Spleen (tissue), 7 donors: ENCODE results near the gene SLC6A7.

Source experiments
- POLR2A ChIP-seq, 3 donors: fragments of 450-650 bp; IDR thresholded peaks; one replicate each; pipeline ENCODE4 v1.5.1; 2017; ENCODE audit warnings: antibody characterized with exemption in 3 of 3, mild to moderate bottlenecking in 1 of 3
- POLR2AphosphoS5 ChIP-seq, 3 donors: sonication (generic); formaldehyde crosslinking; IDR thresholded peaks; one replicate each; pipeline ENCODE4 v1.5.1; 2017; ENCODE audit warnings: antibody characterized with exemption in 3 of 3
- TF ChIP-seq, protein P1 (sequence below), 11 experiments: fragments of 200-600 bp in 7 of 11; fragments of 450-650 bp in 4 of 11; sonication (generic) in 4 of 11; IDR thresholded peaks in 8 of 11; conservative IDR thresholded peaks in 3 of 11; 1 replicate in 7 of 11; 2 replicates in 4 of 11; pipeline versions ENCODE4 v1.4.0 to v1.8.0; 2016 to 2021; ENCODE audit warnings: antibody characterized with exemption in 11 of 11, inconsistent platforms in 4 of 11, mild to moderate bottlenecking in 1 of 11
- donor health status: DM: no; HTN: no; CAD: no; lungs with moderate emphysema.
- donor health status: DM: no; HTN: no; CAD: no.
- donor health status: DM: no; HTN: no; CAD: no.

DNA sequence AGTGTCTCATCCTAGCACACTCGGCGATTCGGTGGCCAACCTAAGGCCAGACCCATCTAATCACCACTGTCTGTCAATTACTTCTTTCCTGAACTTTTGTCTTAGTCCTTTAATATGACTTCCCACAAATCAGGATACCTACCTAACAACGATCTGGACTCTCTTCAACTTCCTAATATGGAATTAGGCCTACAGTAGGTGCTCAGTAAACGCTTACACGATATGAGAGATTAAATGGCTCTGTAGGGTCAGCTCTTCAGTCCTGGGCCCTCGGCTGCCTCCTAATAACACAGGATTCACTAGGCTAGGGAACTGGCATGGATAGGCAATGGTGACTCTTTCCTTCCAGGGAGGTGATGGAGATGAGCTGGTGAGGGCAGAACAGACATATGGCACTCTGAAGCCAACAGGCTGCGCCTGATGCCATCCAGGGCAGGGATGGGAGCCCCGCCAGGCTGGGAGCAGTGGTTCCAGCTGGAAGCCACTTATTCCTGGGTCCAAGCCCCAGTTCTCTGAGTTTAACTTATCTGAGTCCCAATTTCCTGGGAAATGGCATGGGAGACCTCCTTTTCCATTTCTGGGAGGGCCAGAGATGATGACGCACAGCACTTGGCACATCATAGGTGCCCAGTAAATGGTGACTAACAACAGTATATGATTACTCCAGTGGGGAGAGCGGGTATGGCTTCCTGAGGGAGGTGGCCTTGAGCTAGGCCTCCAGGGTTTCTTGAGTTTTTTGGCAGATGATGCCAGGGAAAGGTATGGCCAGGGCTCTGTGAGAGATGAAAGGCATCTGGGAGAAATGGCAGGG is 41.5 kb upstream of the SLC6A7 start:
- TF ChIP-seq, protein P1, sequence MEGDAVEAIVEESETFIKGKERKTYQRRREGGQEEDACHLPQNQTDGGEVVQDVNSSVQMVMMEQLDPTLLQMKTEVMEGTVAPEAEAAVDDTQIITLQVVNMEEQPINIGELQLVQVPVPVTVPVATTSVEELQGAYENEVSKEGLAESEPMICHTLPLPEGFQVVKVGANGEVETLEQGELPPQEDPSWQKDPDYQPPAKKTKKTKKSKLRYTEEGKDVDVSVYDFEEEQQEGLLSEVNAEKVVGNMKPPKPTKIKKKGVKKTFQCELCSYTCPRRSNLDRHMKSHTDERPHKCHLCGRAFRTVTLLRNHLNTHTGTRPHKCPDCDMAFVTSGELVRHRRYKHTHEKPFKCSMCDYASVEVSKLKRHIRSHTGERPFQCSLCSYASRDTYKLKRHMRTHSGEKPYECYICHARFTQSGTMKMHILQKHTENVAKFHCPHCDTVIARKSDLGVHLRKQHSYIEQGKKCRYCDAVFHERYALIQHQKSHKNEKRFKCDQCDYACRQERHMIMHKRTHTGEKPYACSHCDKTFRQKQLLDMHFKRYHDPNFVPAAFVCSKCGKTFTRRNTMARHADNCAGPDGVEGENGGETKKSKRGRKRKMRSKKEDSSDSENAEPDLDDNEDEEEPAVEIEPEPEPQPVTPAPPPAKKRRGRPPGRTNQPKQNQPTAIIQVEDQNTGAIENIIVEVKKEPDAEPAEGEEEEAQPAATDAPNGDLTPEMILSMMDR (IDR thresholded peaks at IDR 0.05 in 8 of 11, conservative IDR thresholded peaks at IDR 0.05 in 3 of 11): no peak
- TF ChIP-seq POLR2AphosphoS5 (IDR thresholded peaks at IDR 0.05) (no peak), POLR2A (IDR thresholded peaks at IDR 0.05) (no peak)
